SK-N-SH (cell line): Measurements from ENCODE around the gene C13orf42. TPM values are rescaled to one million over a fixed set of nuclear protein-coding genes. Genes with fewer than 3 reads are reported as not detected.

Experiments
- CTCF ChIA-PET: fragments of 300-600, 350-600 bp; formaldehyde crosslinking; extraction: SDS; loops from one replicate; lab custom pipeline; 2021; lab: Yijun Ruan, JAX
- POLR2A ChIA-PET: fragments of 350-600 bp; sonication (Branson Sonifier 250); formaldehyde crosslinking; extraction: SDS; loops from one replicate; lab custom pipeline; 2020; ENCODE audit warnings: antibody characterized with exemption, inconsistent platforms; lab: Yijun Ruan, JAX
- DNase-seq: peaks from one replicate; pipeline ENCODE4 v3.0.0; 2012
- H2AFZ ChIP-seq: fragments of 200-600 bp; sonication (generic); 2 replicates; pipeline ENCODE4 v1.8.1; 2016; ENCODE audit warnings: antibody characterized with exemption, mild to moderate bottlenecking, low read depth
- H3F3A ChIP-seq: fragments of 200-600 bp; sonication (generic); replicated peaks from 2 replicates; pipeline ENCODE3; 2016; ENCODE audit warnings: antibody characterized with exemption, mild to moderate bottlenecking; ENCODE audit not compliant: insufficient read depth
- H3K27ac ChIP-seq, 2 experiments: fragments of 200-500 bp in 1 of 2; fragments of 200-600 bp in 1 of 2; sonication (Bioruptor generic) in 1 of 2; sonication (generic), shearing (Covaris generic) in 1 of 2; 2 replicates each; pipeline versions ENCODE4 v1.5.1 to v1.6.1; 2014 to 2016; ENCODE audit warnings: low read depth in 2 of 2, inconsistent platforms in 1 of 2, low read length in 1 of 2, mild to moderate bottlenecking in 1 of 2, mixed read lengths in 1 of 2
- H3K27me3 ChIP-seq: fragments of 200-600 bp; sonication (generic), shearing (Covaris generic); 2 replicates; pipeline ENCODE4 v1.6.1; 2016; ENCODE audit warnings: mixed run types; ENCODE audit not compliant: insufficient read depth
- H3K36me3 ChIP-seq, 2 experiments: fragments of 200-500 bp in 1 of 2; fragments of 200-600 bp in 1 of 2; sonication (Bioruptor generic) in 1 of 2; sonication (generic) in 1 of 2; replicated peaks in 1 of 2; 2 replicates each; pipeline versions ENCODE3 to v1.5.1; 2014 to 2016; ENCODE audit warnings: low read length in 1 of 2, mild to moderate bottlenecking in 1 of 2; ENCODE audit not compliant: insufficient read depth in 2 of 2, control insufficient read depth in 1 of 2
- H3K4me1 ChIP-seq, 2 experiments: fragments of 200-500 bp in 1 of 2; fragments of 200-600 bp in 1 of 2; sonication (Bioruptor generic) in 1 of 2; sonication (generic), shearing (Covaris generic) in 1 of 2; 2 replicates each; pipeline versions ENCODE4 v1.5.1 to v1.6.1; 2014 to 2016; ENCODE audit warnings: low read depth in 1 of 2, low read length in 1 of 2, mixed run types in 1 of 2; ENCODE audit not compliant: insufficient read depth in 2 of 2, control insufficient read depth in 1 of 2
- H3K4me2 ChIP-seq: fragments of 200-600 bp; sonication (generic), shearing (Covaris generic); 2 replicates; pipeline ENCODE4 v1.6.1; 2017; ENCODE audit warnings: mixed run types
- H3K4me3 ChIP-seq, 2 experiments: fragments of 200-500 bp in 1 of 2; fragments of 200-600 bp in 1 of 2; sonication (Bioruptor generic) in 1 of 2; sonication (generic), shearing (Covaris generic) in 1 of 2; 2 replicates each; pipeline versions ENCODE4 v1.5.1 to v1.8.1; 2014 to 2016; ENCODE audit warnings: low read depth in 2 of 2, inconsistent platforms in 1 of 2, low read length in 1 of 2, mild to moderate bottlenecking in 1 of 2, mixed read lengths in 1 of 2, moderate library complexity in 1 of 2
- H3K79me2 ChIP-seq: fragments of 200-600 bp; sonication (generic); 2 replicates; pipeline ENCODE4 v1.8.1; 2017; ENCODE audit warnings: mild to moderate bottlenecking; ENCODE audit not compliant: insufficient read depth
- H3K9ac ChIP-seq: fragments of 200-600 bp; sonication (generic); 2 replicates; pipeline ENCODE4 v1.6.1; 2017; ENCODE audit warnings: mixed run types
- H3K9me2 ChIP-seq: fragments of 200-600 bp; sonication (generic); 2 replicates; pipeline ENCODE4 v1.6.1; 2017; ENCODE audit warnings: mixed run types
- H3K9me3 ChIP-seq: fragments of 200-600 bp; sonication (generic); 2 replicates; pipeline ENCODE4 v1.6.1; 2017; ENCODE audit warnings: mixed run types, mild to moderate bottlenecking, moderate library complexity
- H4K20me1 ChIP-seq: fragments of 200-600 bp; sonication (generic); 2 replicates; pipeline ENCODE4 v1.6.1; 2017; ENCODE audit warnings: mild to moderate bottlenecking, mixed run types; ENCODE audit not compliant: insufficient read depth
- CHD2 ChIP-seq: fragments of 150-350 bp; IDR thresholded peaks from 2 replicates; pipeline ENCODE4 v1.6.1; 2018; ENCODE audit warnings: low read length; ENCODE audit not compliant: partially characterized antibody
- EZH2phosphoT487 ChIP-seq: fragments of 200-600 bp; sonication (generic); IDR thresholded peaks from 2 replicates; pipeline ENCODE4 v1.6.1; 2017; ENCODE audit warnings: low read depth, mixed run types, mild to moderate bottlenecking, antibody characterized with exemption, moderate library complexity, borderline replicate concordance
- FOXM1 ChIP-seq: IDR thresholded peaks from 2 replicates; pipeline ENCODE4 v1.4.0; 2012; ENCODE audit warnings: low read depth, mild to moderate bottlenecking
- GABPA ChIP-seq: IDR thresholded peaks from 2 replicates; pipeline ENCODE4 v1.4.0; 2012; ENCODE audit warnings: low read depth, mild to moderate bottlenecking
- JUND ChIP-seq: IDR thresholded peaks from 2 replicates; pipeline ENCODE4 v1.4.0; 2012
- NFIC ChIP-seq: IDR thresholded peaks from 2 replicates; pipeline ENCODE4 v1.4.0; 2012; ENCODE audit warnings: borderline replicate concordance
- POLR2AphosphoS5 ChIP-seq: IDR thresholded peaks from 2 replicates; pipeline ENCODE4 v1.6.1; 2012; ENCODE audit warnings: low read depth, low read length
- RAD21 ChIP-seq: IDR thresholded peaks from 2 replicates; pipeline ENCODE4 v1.6.1; 2012; ENCODE audit warnings: mild to moderate bottlenecking, low read length
- RCOR1 ChIP-seq: fragments of 150-350 bp; IDR thresholded peaks from 2 replicates; pipeline ENCODE4 v1.6.1; 2017; ENCODE audit warnings: antibody characterized with exemption, low read length
- SIN3A ChIP-seq: IDR thresholded peaks from 2 replicates; pipeline ENCODE4 v1.6.1; 2012; ENCODE audit warnings: low read depth, mild to moderate bottlenecking, low read length, moderate library complexity, borderline replicate concordance
- YY1 ChIP-seq: IDR thresholded peaks from 2 replicates; pipeline ENCODE4 v1.4.0; 2012; ENCODE audit warnings: low read depth, mild to moderate bottlenecking
- WGBS: methylation state at CpG from one replicate; pipeline ENCODE4 v1.1.6; 2017; ENCODE audit warnings: low lambda C conversion rate; 5-methylcytosine and 5-hydroxymethylcytosine counted together
- polyA plus RNA-seq, 3 experiments: library from polyadenylated mRNA; depleted of rRNA; stranded (reverse); fragments of >200 nt; gene quantifications; 2 replicates each; pipeline ENCODE4 v1.2.3, GENCODE V29; 2012
- TF ChIP-seq, protein P1 (sequence below): IDR thresholded peaks from 2 replicates; pipeline ENCODE4 v1.4.0; 2012; ENCODE audit warnings: low read depth, borderline replicate concordance
- TF ChIP-seq, protein P2 (sequence below): IDR thresholded peaks from 2 replicates; pipeline ENCODE4 v1.6.1; 2012; ENCODE audit warnings: mild to moderate bottlenecking, low read depth, low read length, moderate library complexity
- TF ChIP-seq, protein P3 (sequence below): IDR thresholded peaks from 2 replicates; pipeline ENCODE4; 2012
- TF ChIP-seq, protein P4 (sequence below): fragments of 150-350 bp; IDR thresholded peaks from 2 replicates; pipeline ENCODE4 v1.6.1; 2016; ENCODE audit warnings: mild to moderate bottlenecking, low read depth, low read length
- TF ChIP-seq, protein P5 (sequence below): IDR thresholded peaks from 2 replicates; pipeline ENCODE4 v1.4.0; 2012; ENCODE audit warnings: low read depth
- TF ChIP-seq, protein P6 (sequence below): fragments of 200-600 bp; sonication (generic); IDR thresholded peaks from 2 replicates; pipeline ENCODE4 v1.6.1; 2017; ENCODE audit warnings: antibody characterized with exemption, mild to moderate bottlenecking, moderate library complexity

C13orf42 gene
- polyA plus RNA-seq, 1 of the 3 experiments (the other 2 are of a cell fraction), result not detected

DNA sequence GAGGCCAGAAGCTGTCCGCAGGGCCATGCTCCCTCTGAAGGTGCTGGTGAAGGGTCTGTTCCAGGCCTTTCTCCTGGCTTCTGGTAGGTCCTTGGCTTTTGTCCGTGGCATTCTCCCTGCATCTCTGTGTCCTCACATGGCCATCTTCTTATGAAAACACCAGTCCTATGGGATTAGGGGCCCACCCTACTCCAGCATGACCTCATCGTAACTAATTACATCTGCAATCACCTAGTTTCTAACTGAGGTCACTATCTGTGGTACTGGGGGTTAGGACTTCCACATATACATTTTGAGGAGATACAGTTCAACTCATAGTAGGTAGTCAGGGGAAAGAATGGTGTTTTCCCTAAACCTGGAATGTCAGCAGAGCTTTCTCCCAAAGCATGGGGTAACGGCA lies 3.1 kb downstream of the C13orf42 start:
- H3K79me2 ChIP-seq, result no peaks in the 10 kb centered on the region
- WGBS, result 64% methylated on average over 4 of the region's 4 CpGs
- H3K4me3 ChIP-seq, result no peak overlapping the region
- DNase-seq, result no peak
- no peaks in the 10 kb centered on the region for H3K36me3 ChIP-seq
- H3K27me3 ChIP-seq, result peaks cover 12% of the 10 kb centered on the region; the same call in 1 of the 2 replicates
- no peaks in the 10 kb centered on the region for H4K20me1 ChIP-seq
- no peaks in the 10 kb centered on the region for H3K9me3 ChIP-seq
- POLR2A ChIA-PET, result no interaction called here
- H2AFZ ChIP-seq, result no peak overlapping the region
- no peak overlapping the region for H3K4me2 ChIP-seq
- no peaks in the 10 kb centered on the region for H3K4me1 ChIP-seq
- TF ChIP-seq, protein P1, sequence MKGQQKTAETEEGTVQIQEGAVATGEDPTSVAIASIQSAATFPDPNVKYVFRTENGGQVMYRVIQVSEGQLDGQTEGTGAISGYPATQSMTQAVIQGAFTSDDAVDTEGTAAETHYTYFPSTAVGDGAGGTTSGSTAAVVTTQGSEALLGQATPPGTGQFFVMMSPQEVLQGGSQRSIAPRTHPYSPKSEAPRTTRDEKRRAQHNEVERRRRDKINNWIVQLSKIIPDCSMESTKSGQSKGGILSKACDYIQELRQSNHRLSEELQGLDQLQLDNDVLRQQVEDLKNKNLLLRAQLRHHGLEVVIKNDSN, result no peak
- TF ChIP-seq, all 33 proteins: peak for 0
- H3K9ac ChIP-seq, result no peak overlapping the region
- H3K27ac ChIP-seq, result no peak overlapping the region
- CTCF ChIA-PET, result interaction anchor here (1.1 to 9.9 kb wide), 3 partner anchors 9 to 178 kb away, joined by 3 to 65 read pairs (median 11); no protein-coding TSS in a partner anchor
- H3K9me2 ChIP-seq, result no peaks in the 10 kb centered on the region
- no peaks in the 10 kb centered on the region for H3F3A ChIP-seq

DNA sequence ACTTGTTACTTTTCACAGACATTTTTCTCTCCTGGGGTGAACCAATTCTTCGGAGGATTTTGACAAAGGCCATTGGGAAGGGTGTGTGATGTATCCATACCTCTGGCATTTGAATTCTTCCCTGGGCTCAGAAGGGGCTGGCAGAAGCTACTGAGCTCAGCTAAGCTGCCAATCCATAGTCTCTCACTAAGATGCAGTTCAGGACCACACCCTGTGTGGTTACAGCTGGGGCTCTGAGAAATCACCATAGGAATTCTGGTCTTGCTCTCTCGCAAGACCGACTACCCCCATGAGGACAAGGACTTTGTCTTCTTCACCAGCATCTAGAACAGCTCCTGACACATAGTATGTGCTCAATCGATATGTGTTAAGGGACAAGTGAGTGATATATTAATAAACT lies 6.0 kb downstream of the C13orf42 start:
- Histone ChIP-seq H3K79me2 (no peaks in the 10 kb centered on the region), H2AFZ (no peak overlapping the region), H3K4me2 (no peak overlapping the region), H3F3A (no peaks in the 10 kb centered on the region), H3K9me3 (no peaks in the 10 kb centered on the region), H3K4me1 (peaks cover 0 to 2% of the 10 kb centered on the region in 2 experiments; a peak in 1 of 4 replicates), H3K27ac (no peak overlapping the region), H3K9me2 (no peaks in the 10 kb centered on the region), H4K20me1 (no peaks in the 10 kb centered on the region), H3K4me3 (no peak overlapping the region), H3K27me3 (peaks cover 12% of the 10 kb centered on the region; the same call in 1 of the 2 replicates), H3K9ac (no peak overlapping the region), H3K36me3 (no peaks in the 10 kb centered on the region)
- DNase-seq, result no peak
- TF ChIP-seq, protein P2, sequence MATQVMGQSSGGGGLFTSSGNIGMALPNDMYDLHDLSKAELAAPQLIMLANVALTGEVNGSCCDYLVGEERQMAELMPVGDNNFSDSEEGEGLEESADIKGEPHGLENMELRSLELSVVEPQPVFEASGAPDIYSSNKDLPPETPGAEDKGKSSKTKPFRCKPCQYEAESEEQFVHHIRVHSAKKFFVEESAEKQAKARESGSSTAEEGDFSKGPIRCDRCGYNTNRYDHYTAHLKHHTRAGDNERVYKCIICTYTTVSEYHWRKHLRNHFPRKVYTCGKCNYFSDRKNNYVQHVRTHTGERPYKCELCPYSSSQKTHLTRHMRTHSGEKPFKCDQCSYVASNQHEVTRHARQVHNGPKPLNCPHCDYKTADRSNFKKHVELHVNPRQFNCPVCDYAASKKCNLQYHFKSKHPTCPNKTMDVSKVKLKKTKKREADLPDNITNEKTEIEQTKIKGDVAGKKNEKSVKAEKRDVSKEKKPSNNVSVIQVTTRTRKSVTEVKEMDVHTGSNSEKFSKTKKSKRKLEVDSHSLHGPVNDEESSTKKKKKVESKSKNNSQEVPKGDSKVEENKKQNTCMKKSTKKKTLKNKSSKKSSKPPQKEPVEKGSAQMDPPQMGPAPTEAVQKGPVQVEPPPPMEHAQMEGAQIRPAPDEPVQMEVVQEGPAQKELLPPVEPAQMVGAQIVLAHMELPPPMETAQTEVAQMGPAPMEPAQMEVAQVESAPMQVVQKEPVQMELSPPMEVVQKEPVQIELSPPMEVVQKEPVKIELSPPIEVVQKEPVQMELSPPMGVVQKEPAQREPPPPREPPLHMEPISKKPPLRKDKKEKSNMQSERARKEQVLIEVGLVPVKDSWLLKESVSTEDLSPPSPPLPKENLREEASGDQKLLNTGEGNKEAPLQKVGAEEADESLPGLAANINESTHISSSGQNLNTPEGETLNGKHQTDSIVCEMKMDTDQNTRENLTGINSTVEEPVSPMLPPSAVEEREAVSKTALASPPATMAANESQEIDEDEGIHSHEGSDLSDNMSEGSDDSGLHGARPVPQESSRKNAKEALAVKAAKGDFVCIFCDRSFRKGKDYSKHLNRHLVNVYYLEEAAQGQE, result no peak
- no peak for TF ChIP-seq YY1
- TF ChIP-seq JUND, result no peak
- TF ChIP-seq, protein P3, sequence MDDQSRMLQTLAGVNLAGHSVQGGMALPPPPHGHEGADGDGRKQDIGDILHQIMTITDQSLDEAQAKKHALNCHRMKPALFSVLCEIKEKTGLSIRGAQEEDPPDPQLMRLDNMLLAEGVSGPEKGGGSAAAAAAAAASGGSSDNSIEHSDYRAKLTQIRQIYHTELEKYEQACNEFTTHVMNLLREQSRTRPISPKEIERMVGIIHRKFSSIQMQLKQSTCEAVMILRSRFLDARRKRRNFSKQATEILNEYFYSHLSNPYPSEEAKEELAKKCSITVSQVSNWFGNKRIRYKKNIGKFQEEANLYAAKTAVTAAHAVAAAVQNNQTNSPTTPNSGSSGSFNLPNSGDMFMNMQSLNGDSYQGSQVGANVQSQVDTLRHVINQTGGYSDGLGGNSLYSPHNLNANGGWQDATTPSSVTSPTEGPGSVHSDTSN, result no peak
- TF ChIP-seq NFIC, result no peak
- TF ChIP-seq CHD2, result no peak
- no peak for TF ChIP-seq EZH2phosphoT487
- TF ChIP-seq, protein P4, sequence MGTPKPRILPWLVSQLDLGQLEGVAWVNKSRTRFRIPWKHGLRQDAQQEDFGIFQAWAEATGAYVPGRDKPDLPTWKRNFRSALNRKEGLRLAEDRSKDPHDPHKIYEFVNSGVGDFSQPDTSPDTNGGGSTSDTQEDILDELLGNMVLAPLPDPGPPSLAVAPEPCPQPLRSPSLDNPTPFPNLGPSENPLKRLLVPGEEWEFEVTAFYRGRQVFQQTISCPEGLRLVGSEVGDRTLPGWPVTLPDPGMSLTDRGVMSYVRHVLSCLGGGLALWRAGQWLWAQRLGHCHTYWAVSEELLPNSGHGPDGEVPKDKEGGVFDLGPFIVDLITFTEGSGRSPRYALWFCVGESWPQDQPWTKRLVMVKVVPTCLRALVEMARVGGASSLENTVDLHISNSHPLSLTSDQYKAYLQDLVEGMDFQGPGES, result no peak
- no peak for TF ChIP-seq POLR2AphosphoS5
- TF ChIP-seq FOXM1, result no peak
- TF ChIP-seq, protein P5, sequence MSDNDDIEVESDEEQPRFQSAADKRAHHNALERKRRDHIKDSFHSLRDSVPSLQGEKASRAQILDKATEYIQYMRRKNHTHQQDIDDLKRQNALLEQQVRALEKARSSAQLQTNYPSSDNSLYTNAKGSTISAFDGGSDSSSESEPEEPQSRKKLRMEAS, result no peak
- no peak for TF ChIP-seq RCOR1
- TF ChIP-seq, protein P6, sequence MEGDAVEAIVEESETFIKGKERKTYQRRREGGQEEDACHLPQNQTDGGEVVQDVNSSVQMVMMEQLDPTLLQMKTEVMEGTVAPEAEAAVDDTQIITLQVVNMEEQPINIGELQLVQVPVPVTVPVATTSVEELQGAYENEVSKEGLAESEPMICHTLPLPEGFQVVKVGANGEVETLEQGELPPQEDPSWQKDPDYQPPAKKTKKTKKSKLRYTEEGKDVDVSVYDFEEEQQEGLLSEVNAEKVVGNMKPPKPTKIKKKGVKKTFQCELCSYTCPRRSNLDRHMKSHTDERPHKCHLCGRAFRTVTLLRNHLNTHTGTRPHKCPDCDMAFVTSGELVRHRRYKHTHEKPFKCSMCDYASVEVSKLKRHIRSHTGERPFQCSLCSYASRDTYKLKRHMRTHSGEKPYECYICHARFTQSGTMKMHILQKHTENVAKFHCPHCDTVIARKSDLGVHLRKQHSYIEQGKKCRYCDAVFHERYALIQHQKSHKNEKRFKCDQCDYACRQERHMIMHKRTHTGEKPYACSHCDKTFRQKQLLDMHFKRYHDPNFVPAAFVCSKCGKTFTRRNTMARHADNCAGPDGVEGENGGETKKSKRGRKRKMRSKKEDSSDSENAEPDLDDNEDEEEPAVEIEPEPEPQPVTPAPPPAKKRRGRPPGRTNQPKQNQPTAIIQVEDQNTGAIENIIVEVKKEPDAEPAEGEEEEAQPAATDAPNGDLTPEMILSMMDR, result no peak
- no peak for TF ChIP-seq RAD21
- no peak for TF ChIP-seq SIN3A
- TF ChIP-seq GABPA, result no peak
- CTCF ChIA-PET, result interaction anchor here (1.1 to 1.9 kb wide), 3 partner anchors 13 to 693 kb away, joined by 3 to 6 read pairs (median 3); no protein-coding TSS in a partner anchor
- 37% methylated on average over 4 of the region's 4 CpGs for WGBS
- POLR2A ChIA-PET, result no interaction called here
